Lower leg skin (tissue), 3 donors: ENCODE results near the gene GOSR1.

Experiments used
- CTCF ChIP-seq, 3 donors: fragments of 450-650 bp; IDR thresholded peaks; one replicate each; pipeline ENCODE4 v1.5.1; 2016; ENCODE audit warnings: antibody characterized with exemption in 3 of 3, mild to moderate bottlenecking in 3 of 3, moderate library complexity in 2 of 3
- POLR2A ChIP-seq, 2 donors: fragments of 450-650 bp; IDR thresholded peaks; one replicate each; pipeline ENCODE4 v1.6.1; 2016 to 2017; ENCODE audit warnings: antibody characterized with exemption in 2 of 2, mild to moderate bottlenecking in 1 of 2, moderate library complexity in 1 of 2

- no peak for TF ChIP-seq CTCF (IDR thresholded peaks at IDR 0.05)
- no peak for TF ChIP-seq POLR2A (IDR thresholded peaks at IDR 0.05)
These were observed 36.1 kb downstream of the GOSR1 start for GRCh38 chr17:30513346-30513745.
